H1 (cell line): ENCODE measurements around the gene TCF4. TPM values are rescaled to one million over a fixed set of nuclear protein-coding genes. Genes with fewer than 3 reads are reported as not detected.

Experiments used
- CTCF ChIA-PET: fragments of 300-600 bp; sonication (Branson Sonifier 250); formaldehyde crosslinking; loops from one replicate; lab custom pipeline; 2021; ENCODE audit not compliant: partially characterized antibody; lab: Charles Lee
- POLR2A ChIA-PET: fragments of 300-600 bp; sonication (Branson Sonifier 250); formaldehyde crosslinking; loops from one replicate; lab custom pipeline; 2021; ENCODE audit warnings: inconsistent platforms; ENCODE audit not compliant: partially characterized antibody; lab: Charles Lee
- DNase-seq, 2 experiments: peaks; one replicate each; pipeline versions ENCODE4 v3.0.0 to v3.0.0-alpha.2; 2010 to 2022; ENCODE audit warnings: low spot score in 2 of 2, low read depth in 1 of 2, mixed read lengths in 1 of 2
- FAIRE-seq: peaks from 2 replicates; lab custom pipeline; 2011; peaks lifted over from hg19 to GRCh38; lab: Jason Lieb, UNC
- H2AFZ ChIP-seq: 2 replicates; pipeline ENCODE4 v1.8.1; 2012; ENCODE audit warnings: low read length, inconsistent platforms
- H2AK5ac ChIP-seq: 2 replicates; pipeline ENCODE4 v1.6.1; 2013; ENCODE audit warnings: low read depth, low read length
- H2BK120ac ChIP-seq: replicated peaks from 2 replicates; pipeline ENCODE3; 2013; ENCODE audit warnings: low read depth, low read length, inconsistent platforms
- H2BK12ac ChIP-seq: 2 replicates; pipeline ENCODE4 v1.6.1; 2013; ENCODE audit warnings: low read depth, low read length
- H2BK15ac ChIP-seq: 2 replicates; pipeline ENCODE4 v1.6.1; 2013; ENCODE audit warnings: low read length
- H2BK20ac ChIP-seq: 2 replicates; pipeline ENCODE4 v1.6.1; 2013; ENCODE audit warnings: low read length
- H2BK5ac ChIP-seq: 2 replicates; pipeline ENCODE4 v1.6.1; 2013; ENCODE audit warnings: low read depth, low read length
- H3K14ac ChIP-seq: 2 replicates; pipeline ENCODE4 v1.6.1; 2013; ENCODE audit warnings: inconsistent platforms; ENCODE audit not compliant: insufficient read length
- H3K18ac ChIP-seq: 2 replicates; pipeline ENCODE4 v1.6.1; 2013; ENCODE audit warnings: low read length; ENCODE audit errors: extremely low read depth
- H3K23ac ChIP-seq: 2 replicates; pipeline ENCODE4 v1.6.1; 2013; ENCODE audit warnings: inconsistent platforms; ENCODE audit not compliant: insufficient read length
- H3K23me2 ChIP-seq: 2 replicates; pipeline ENCODE4 v1.6.1; 2013; ENCODE audit warnings: low read depth, low read length
- H3K27ac ChIP-seq: 2 replicates; pipeline ENCODE4 v1.6.1; 2011; ENCODE audit warnings: low read depth, low read length, inconsistent platforms
- H3K27me3 ChIP-seq, 4 experiments: replicated peaks in 1 of 4; 1 replicate in 1 of 4; 2 replicates in 3 of 4; pipeline versions ENCODE4 v1.6.1 to v1.8.1; 2011 to 2013; ENCODE audit warnings: low read length in 3 of 4, mild to moderate bottlenecking in 3 of 4, inconsistent platforms in 2 of 4, mixed read lengths in 2 of 4, moderate library complexity in 1 of 4; ENCODE audit not compliant: control insufficient read depth in 3 of 4, insufficient read depth in 3 of 4; ENCODE audit errors: extremely low read depth in 1 of 4
- H3K36me3 ChIP-seq, 4 experiments: 2 replicates each; pipeline versions ENCODE4 v1.6.1 to v1.8.1; 2011 to 2013; ENCODE audit warnings: mild to moderate bottlenecking in 4 of 4, low read length in 3 of 4, moderate library complexity in 2 of 4, control low read depth in 1 of 4, inconsistent platforms in 1 of 4; ENCODE audit not compliant: insufficient read depth in 4 of 4, control insufficient read depth in 2 of 4
- H3K4ac ChIP-seq: replicated peaks from 2 replicates; pipeline ENCODE3; 2013; ENCODE audit warnings: low read length, low read depth, mixed read lengths, inconsistent platforms; ENCODE audit not compliant: insufficient read length
- H3K4me1 ChIP-seq, 4 experiments: replicated peaks in 1 of 4; 1 replicate in 1 of 4; 2 replicates in 3 of 4; pipeline versions ENCODE4 v1.6.1 to v1.8.1; 2011 to 2013; ENCODE audit warnings: low read length in 3 of 4, inconsistent platforms in 2 of 4, mixed read lengths in 1 of 4; ENCODE audit not compliant: insufficient read depth in 4 of 4, control insufficient read depth in 3 of 4
- H3K4me2 ChIP-seq, 2 experiments: 2 replicates each; pipeline versions ENCODE4 v1.6.1 to v1.8.1; 2011 to 2013; ENCODE audit warnings: low read depth in 2 of 2, low read length in 2 of 2, control low read depth in 1 of 2, inconsistent platforms in 1 of 2, mild to moderate bottlenecking in 1 of 2; ENCODE audit not compliant: insufficient read depth in 1 of 2
- H3K4me3 ChIP-seq, 4 experiments: fragments of 200-600, 300-600 bp in 1 of 4; sonication (generic), shearing (Covaris generic), sonication (Bioruptor Twin) in 1 of 4; 2 replicates each; pipeline versions ENCODE4 v1.5.1 to v1.8.1; 2011 to 2016; ENCODE audit warnings: low read length in 4 of 4, low read depth in 3 of 4, control low read depth in 2 of 4, inconsistent platforms in 2 of 4, mild to moderate bottlenecking in 2 of 4, mixed read lengths in 1 of 4, moderate library complexity in 1 of 4; ENCODE audit not compliant: insufficient read depth in 2 of 4; ENCODE audit errors: extremely low read depth in 1 of 4
- H3K56ac ChIP-seq: replicated peaks from 2 replicates; pipeline ENCODE3; 2013; ENCODE audit warnings: low read depth, mild to moderate bottlenecking, mixed read lengths, low read length, inconsistent platforms; ENCODE audit not compliant: insufficient read length
- H3K79me1 ChIP-seq: 2 replicates; pipeline ENCODE4 v1.6.1; 2013; ENCODE audit warnings: low read depth, low read length, control low read depth
- H3K79me2 ChIP-seq, 2 experiments: 2 replicates each; pipeline versions ENCODE4 v1.6.1 to v1.8.1; 2012 to 2013; ENCODE audit warnings: low read length in 2 of 2, mild to moderate bottlenecking in 2 of 2, inconsistent platforms in 1 of 2; ENCODE audit not compliant: insufficient read depth in 2 of 2, control insufficient read depth in 1 of 2
- H3K9ac ChIP-seq, 4 experiments: replicated peaks in 1 of 4; 1 replicate in 1 of 4; 2 replicates in 3 of 4; pipeline versions ENCODE4 v1.6.1 to v1.8.1; 2011 to 2013; ENCODE audit warnings: low read depth in 3 of 4, low read length in 3 of 4, control low read depth in 2 of 4, mild to moderate bottlenecking in 2 of 4, moderate library complexity in 2 of 4, inconsistent platforms in 1 of 4; ENCODE audit errors: extremely low read depth in 1 of 4
- H3K9me3 ChIP-seq, 2 experiments: 2 replicates each; pipeline versions ENCODE4 v1.6.1 to v1.8.1; 2012 to 2013; ENCODE audit warnings: mild to moderate bottlenecking in 2 of 2, moderate library complexity in 2 of 2, control low read depth in 1 of 2, inconsistent platforms in 1 of 2, low read depth in 1 of 2, low read length in 1 of 2, mixed read lengths in 1 of 2; ENCODE audit not compliant: insufficient read depth in 2 of 2
- H4K20me1 ChIP-seq, 2 experiments: replicated peaks in 1 of 2; 2 replicates each; pipeline versions ENCODE3 to v1.8.1; 2011 to 2013; ENCODE audit warnings: inconsistent platforms in 2 of 2, low read length in 2 of 2, mild to moderate bottlenecking in 1 of 2; ENCODE audit not compliant: insufficient read depth in 2 of 2, control insufficient read depth in 1 of 2
- H4K5ac ChIP-seq: 2 replicates; pipeline ENCODE4 v1.6.1; 2013; ENCODE audit warnings: low read length, low read depth, mixed read lengths, inconsistent platforms; ENCODE audit not compliant: insufficient read length
- H4K8ac ChIP-seq: 2 replicates; pipeline ENCODE4 v1.8.0; 2013; ENCODE audit warnings: mild to moderate bottlenecking, moderate library complexity, low read length, inconsistent platforms; ENCODE audit not compliant: insufficient read depth; ENCODE audit errors: extremely low read depth
- H4K91ac ChIP-seq: replicated peaks from 2 replicates; pipeline ENCODE3; 2013; ENCODE audit warnings: low read length, mixed read lengths, inconsistent platforms; ENCODE audit not compliant: insufficient read length
- WGBS, 2 experiments: shearing (Covaris generic) in 1 of 2; methylation state at CpG; one replicate each; pipeline versions ENCODE4 v1.1.6 to v1.1.7; 2013 to 2015; ENCODE audit warnings: low lambda C conversion rate in 2 of 2, mixed read lengths in 2 of 2, inconsistent platforms in 1 of 2, low coverage in 1 of 2, missing lambda C conversion rate in 1 of 2; ENCODE audit not compliant: insufficient replicate concordance in 2 of 2, insufficient coverage in 1 of 2, insufficient read length in 1 of 2; ENCODE audit errors: extremely low coverage in 1 of 2, missing lambda C conversion rate in 1 of 2; 5-methylcytosine and 5-hydroxymethylcytosine counted together
- polyA plus RNA-seq, 7 experiments: library from polyadenylated mRNA; depleted of rRNA in 3 of 7; stranded (reverse) in 5 of 7; unstranded in 2 of 7; fragments of >200 nt in 5 of 7; fragments of 200-250 nt in 2 of 7; gene quantifications; 1 replicate in 5 of 7; 2 replicates in 1 of 7; 4 replicates in 1 of 7; pipeline versions ENCODE4 v1.2.1 to v1.2.3, GENCODE V29; 2011 to 2013; ENCODE audit warnings: missing spikeins in 2 of 7, mixed read lengths in 2 of 7
- total RNA-seq: library from RNA; stranded (reverse); fragmentation: NEBNext Ultra II Directional; extraction: Animal tissue kit (Norgen Biotek cat#: 25700); gene quantifications from 2 replicates; pipeline ENCODE4 v1.2.1, GENCODE V29; 2021

The TCF4 gene
- total and polyA plus RNA-seq, 2 of the 8 experiments (the other 6 are each of a cell fraction or from before 2014, with no cell fraction given) = 59.3 to 118 TPM

DNA sequence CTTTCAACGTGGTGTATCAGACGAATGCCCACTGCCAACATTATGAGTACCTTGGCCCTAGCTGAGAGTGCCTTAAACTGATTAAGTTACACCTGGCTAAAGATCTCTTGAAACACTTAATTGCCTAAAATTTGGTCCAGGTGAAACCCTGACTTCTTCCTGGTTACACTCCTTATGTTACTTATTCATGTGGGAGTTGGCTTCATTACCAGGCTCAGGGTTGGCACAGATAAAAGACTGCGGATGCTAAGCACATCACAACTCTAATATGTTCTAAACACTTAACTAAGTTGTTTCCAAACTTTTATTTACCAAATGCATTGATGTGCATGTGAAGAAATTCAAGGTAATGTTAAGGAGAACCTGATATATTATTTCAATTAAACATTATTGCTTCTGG, 298.9 kb downstream of the TCF4 start:
- no peak overlapping the region for H3K27ac ChIP-seq
- H3K23me2 ChIP-seq = no peaks in the 10 kb centered on the region
- H4K91ac ChIP-seq = no peak overlapping the region
- H3K79me2 ChIP-seq = peaks cover 0 to 39% of the 10 kb centered on the region in 2 experiments; a peak in 1 of 4 replicates
- H2BK20ac ChIP-seq = no peak overlapping the region
- no peak overlapping the region for H3K4ac ChIP-seq
- no peak overlapping the region for H2AFZ ChIP-seq
- no peaks in the 10 kb centered on the region for H3K9me3 ChIP-seq
- H3K4me1 ChIP-seq = peaks cover 0 to 7% (median 4%) of the 10 kb centered on the region in 4 experiments; a peak in 4 of 7 replicates
- H3K4me3 ChIP-seq = no peak overlapping the region
- H2BK120ac ChIP-seq = no peak overlapping the region
- 94% methylated on average over 3 of the region's 3 CpGs; no CpG with 5 or more reads in 1 of the 2 experiments for WGBS, 2 experiments
- no peaks in the 10 kb centered on the region for H3K36me3 ChIP-seq
- H4K8ac ChIP-seq = no peak overlapping the region
- H3K79me1 ChIP-seq = peaks cover 5% of the 10 kb centered on the region
- H3K27me3 ChIP-seq = no peaks in the 10 kb centered on the region
- DNase-seq = no peak
- ChIA-PET CTCF (interaction anchor here (4.8 kb wide), 1 partner anchor 15 kb away, joined by 27 read pairs; no protein-coding TSS in a partner anchor), POLR2A (no interaction called here)
- FAIRE-seq = no peak
- H4K5ac ChIP-seq = no peak overlapping the region
- no peak overlapping the region for H3K18ac ChIP-seq
- no peak overlapping the region for H2BK5ac ChIP-seq
- H3K23ac ChIP-seq = no peak overlapping the region
- peaks cover 0 to 3% of the 10 kb centered on the region in 2 experiments for H4K20me1 ChIP-seq
- no peak overlapping the region for H3K9ac ChIP-seq
- no peak overlapping the region for H3K14ac ChIP-seq
- no peak overlapping the region for H3K56ac ChIP-seq
- no peak overlapping the region for H2BK12ac ChIP-seq
- no peak overlapping the region for H2BK15ac ChIP-seq
- no peak overlapping the region for H2AK5ac ChIP-seq
- no peak overlapping the region for H3K4me2 ChIP-seq
